AG09319 (cell line): ENCODE measurements around the gene COA5.

Source experiments
- DNase-seq: peaks from one replicate; pipeline ENCODE4 v3.0.0-alpha.2; 2010; ENCODE audit warnings: low read depth; ENCODE audit errors: extremely low read depth
- CTCF ChIP-seq: IDR thresholded peaks from 2 replicates; pipeline ENCODE4 v1.5.1; 2011; ENCODE audit warnings: low read depth, mild to moderate bottlenecking, inconsistent platforms, low read length, moderate library complexity

Gene COA5

GRCh38 chr2:98578231-98578630, 30.1 kb downstream of the COA5 start:
- no peak for TF ChIP-seq CTCF
- no peak for DNase-seq

- DNase-seq = no peak
- TF ChIP-seq CTCF = no peak; the same call in none of the 2 replicates
These were observed 31.0 kb downstream of the COA5 start for GRCh38 chr2:98577313-98577712.

- DNase-seq = no peak
- no peak for TF ChIP-seq CTCF
These were observed 31.5 kb downstream of the COA5 start for GRCh38 chr2:98576666-98577312.

- no peak for DNase-seq
- TF ChIP-seq CTCF = no peak
These were observed 34.9 kb downstream of the COA5 start for GRCh38 chr2:98573426-98573825.

- no peak for DNase-seq
- TF ChIP-seq CTCF = no peak
These were observed 35.6 kb downstream of the COA5 start for GRCh38 chr2:98572676-98573075.

- DNase-seq = no peak
- no peak for TF ChIP-seq CTCF
These were observed 36.1 kb downstream of the COA5 start for GRCh38 chr2:98572211-98572610.

- DNase-seq = no peak
- no peak for TF ChIP-seq CTCF
These were observed 36.5 kb downstream of the COA5 start for GRCh38 chr2:98571796-98572195.
